HPDE6-E6E7 (cell line): ENCODE data around the gene PPP3CA.

ENCODE experiments used
- DNase-seq: peaks from one replicate; pipeline ENCODE4 v3.0.0; 2011; ENCODE audit warnings: missing footprints; ENCODE audit errors: extremely low spot score

PPP3CA gene

DNA sequence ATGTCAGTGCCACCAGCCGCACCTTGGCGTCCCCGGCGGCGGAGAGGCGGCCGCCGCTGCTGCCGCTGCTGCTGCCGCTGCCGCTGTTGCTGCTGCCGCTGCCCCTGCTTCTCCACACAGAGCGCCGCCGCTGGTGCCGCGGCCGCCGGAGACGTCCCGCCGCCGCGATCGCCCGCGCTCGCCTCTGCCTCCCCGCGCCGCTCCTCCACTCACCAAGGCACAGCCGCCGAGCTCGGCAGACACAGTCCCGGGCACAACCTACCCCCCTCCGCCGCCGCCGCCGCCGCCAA, at the start of gene PPP3CA:
Gene PPP3CA, minus strand, starts transcription at position 260 of the 290 bp plus-strand sequence.
- DNase-seq: no peak

GRCh38 chr4:101393256-101393655, 45.9 kb upstream of the PPP3CA start:
- peak; percentile 69 for DNase-seq

GRCh38 chr4:101370663-101371210, 23.4 kb upstream of the PPP3CA start:
- no peak for DNase-seq

DNA sequence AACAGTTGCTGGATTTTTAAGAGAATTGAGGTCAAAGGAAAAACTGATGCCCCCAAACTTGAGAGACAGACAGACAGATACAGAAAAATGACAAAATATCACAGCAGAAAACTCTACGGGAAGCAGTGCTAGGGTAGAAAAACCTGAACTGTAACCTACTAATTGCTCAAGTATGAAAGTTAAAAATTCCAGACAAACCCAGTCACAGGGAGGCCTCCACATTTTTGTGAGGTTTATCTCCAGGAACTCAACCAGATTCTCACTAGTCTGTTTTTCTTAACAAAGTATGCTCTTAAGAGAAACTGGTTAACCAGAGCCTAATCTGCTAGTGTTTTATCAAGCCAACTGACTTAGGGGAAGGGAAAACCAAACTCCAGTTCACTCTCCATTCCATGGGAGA, 19.9 kb upstream of the PPP3CA start:
- peak; percentile 70 for DNase-seq

GRCh38 chr4:101366331-101366730, 19.0 kb upstream of the PPP3CA start:
- no peak for DNase-seq

DNA sequence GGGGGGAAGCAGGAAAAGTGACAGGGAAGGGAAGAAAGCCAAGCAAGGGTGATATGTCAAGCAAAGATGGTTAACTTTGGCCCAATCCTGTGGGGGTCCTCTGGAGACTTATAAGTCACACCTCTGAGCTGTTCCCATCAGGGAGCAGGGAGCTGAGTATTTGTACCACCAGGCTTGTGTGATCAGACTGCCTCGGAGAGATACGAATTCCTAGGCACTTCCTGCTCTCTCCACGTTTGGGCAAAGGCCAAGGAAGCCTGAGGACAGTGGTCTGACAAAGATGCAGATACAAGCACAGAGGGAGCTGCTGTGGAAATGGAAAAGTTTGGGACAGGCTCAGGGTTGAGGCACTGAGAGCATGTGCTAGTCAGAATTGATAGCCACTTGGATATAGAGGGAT, 10.4 kb upstream of the PPP3CA start:
- DNase-seq: no peak

DNA sequence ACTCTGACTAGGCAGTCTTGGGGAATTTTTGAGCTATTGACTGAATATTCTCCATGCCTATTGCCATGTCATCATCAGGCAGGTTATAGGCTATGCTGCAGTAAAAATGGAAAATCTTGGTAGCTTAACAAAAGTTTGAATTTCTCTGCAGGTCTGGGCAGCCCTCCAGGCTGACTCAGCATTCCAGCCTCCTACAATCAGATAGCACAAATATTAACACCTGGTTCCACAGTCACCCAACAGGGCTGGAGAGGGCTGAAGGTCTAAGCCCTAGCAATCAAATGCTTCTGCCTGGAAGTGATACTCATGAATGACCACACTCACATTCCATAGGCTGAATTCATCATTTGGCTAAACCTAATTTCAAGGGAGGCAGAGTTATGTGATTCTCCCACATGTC, 9.6 kb upstream of the PPP3CA start:
- DNase-seq: peak; percentile 89

DNA sequence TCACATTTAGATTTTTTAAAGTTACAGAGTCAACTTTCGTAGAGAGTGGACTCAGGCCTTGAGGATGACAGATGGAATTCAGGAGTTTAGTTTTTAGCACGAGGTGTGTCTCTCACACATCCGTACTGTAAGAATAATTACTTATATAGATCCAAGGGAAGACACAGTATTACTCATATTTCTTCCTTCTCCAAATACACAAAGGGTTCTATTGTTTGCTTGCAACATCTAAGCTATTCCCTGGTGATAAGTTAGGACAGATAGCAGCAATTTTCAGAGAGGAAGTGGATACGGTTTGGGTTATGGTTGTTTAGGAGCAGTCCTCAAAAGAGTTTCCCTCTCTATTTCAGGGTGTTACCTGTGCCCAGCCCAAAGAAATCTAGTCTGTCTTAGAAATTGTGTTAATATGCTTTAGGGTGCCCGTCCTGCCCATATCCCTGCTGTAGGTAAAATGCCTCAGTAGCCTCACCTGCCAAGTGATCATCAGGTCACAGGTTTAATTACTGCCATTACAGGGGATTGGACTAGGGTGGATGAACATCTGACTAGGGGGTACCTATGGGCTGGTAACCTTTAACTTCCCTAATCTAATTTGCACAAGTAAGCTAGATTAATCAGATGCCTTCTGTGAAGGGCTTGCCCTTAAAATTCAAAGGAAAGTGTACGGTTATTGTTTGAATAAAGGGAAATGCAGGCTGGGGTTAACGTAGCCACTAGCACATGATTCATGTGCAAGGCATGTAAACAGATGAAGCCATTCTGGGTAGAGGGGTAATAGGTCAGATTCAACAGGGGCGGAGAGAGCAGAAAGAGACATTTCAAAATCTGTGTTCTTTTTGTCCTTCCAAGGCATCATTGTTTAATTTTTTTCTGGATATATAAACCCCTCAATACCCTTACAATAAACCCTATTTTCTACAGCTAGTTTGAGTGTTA, 8.7 kb upstream of the PPP3CA start:
- peak; percentile 54 for DNase-seq

GRCh38 chr4:101355246-101355645, 7.9 kb upstream of the PPP3CA start:
- DNase-seq: no peak

- peak; percentile 39 for DNase-seq
Observed at GRCh38 chr4:101349801-101350064, 2.4 kb upstream of the PPP3CA start.

- no peak for DNase-seq
Observed at GRCh38 chr4:101348995-101349800, 1.9 kb upstream of the PPP3CA start.

DNA sequence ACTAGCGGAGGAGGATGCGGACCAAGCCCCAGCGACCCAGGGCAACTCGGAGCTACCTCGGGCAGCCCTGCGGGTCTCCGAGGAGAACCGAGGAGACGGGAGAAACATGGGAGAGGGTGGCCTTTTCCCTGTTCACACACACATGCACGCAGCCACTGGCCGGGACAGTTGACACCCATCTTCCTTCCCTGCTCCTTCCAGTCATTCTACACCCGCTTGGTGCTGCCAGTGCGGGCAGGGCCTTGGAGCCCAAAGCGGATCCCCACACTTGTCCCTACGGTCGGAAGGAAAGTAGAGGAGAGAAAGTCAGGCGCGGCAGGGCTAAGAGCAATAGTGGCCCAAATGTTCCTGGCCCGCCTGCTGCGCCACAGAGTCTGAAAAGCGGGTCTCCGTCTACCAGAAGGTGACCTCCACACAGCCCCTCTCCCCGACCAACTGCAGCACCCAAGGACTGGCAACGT, 1.1 kb upstream of the PPP3CA start:
- DNase-seq: no peak

DNA sequence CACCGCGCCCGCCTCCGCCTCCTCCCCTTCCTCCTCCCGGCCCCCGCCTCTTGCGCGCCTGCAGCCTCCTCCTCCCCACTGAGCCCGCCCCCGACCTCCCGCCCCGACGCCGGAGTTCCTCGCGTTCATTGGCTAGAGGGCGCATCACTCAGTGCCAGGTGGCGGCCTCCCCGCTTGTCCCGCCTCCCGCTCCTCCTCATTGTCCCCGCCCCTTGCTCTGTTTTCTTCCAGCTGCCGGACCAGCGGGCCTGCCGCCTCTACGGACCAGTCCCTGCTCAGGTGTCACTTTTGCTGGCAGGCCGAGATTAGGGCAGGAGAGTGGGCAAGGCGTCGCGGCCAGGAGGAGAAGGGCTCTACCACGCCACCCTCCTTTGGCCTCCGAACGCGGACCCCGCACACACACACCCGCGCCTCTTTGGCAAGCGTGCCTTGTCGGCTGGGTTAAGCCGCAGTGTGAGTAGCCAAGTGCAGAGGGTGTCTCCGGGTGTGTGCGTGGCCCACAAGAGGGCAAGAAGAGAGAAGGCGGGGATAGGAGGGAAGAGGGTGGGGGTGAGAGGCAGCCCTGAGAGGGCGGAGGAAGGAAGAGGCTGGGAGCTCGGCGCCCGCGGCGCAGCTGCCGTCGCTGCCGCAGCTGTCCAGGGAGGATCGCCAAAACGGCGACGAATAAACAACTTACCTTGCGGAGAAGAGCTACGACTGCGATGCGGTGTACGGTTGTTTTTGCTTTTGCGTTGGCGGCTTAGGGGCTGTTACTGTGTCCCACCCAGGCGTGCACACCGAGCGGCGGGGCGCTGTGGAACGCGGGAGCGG, 436 bp upstream of the PPP3CA start:
- DNase-seq: peak; percentile 92

GRCh38 chr4:101346351-101347266, 717 bp downstream of the PPP3CA start:
- DNase-seq: peak; percentile 16

GRCh38 chr4:101345596-101346350, 1.6 kb downstream of the PPP3CA start:
- peak; percentile 14 for DNase-seq

GRCh38 chr4:101345271-101345595, 2.1 kb downstream of the PPP3CA start:
- DNase-seq: no peak

DNA sequence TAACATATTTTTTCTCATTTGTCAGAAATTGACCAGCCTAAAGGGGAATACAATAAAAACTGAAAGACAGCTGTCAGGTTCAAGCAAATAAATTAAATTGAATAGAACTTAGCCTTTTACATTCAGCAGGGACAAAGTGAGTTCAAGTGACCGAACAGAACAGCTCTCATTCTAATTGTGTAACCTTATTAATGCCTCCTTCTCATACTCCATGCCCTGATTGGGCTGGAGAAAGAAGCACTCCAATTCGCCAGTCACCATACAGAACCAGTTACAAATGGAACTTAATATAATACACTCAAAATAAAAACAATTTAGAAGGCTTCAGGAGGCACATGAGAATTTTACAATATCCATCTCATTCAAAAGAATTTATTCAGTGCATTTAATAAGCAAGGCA, 8.0 kb downstream of the PPP3CA start:
- no peak for DNase-seq

DNA sequence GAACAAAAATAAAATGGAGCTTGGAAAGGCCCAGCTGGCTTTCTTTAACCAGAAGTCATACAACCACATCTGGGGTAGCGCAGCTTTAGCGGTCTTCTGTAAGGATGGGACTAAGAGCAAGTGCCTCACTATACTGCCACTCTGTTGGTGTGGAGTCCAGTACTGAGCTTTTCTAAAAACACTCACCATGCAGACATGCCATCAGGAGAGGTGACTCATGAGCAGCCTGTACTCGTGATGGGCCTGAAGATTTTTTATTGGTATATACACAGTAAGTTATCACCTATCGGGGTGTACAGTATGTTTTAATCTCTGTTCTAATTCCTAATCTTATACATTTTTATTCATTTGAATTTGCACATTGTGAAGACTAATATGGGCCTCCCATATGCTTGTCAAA, 9.6 kb downstream of the PPP3CA start:
- DNase-seq: no peak

GRCh38 chr4:101334963-101335572, 12.3 kb downstream of the PPP3CA start:
- no peak for DNase-seq

GRCh38 chr4:101332424-101332823, 14.9 kb downstream of the PPP3CA start:
- DNase-seq: no peak
